NCI-H345 treated with DMSO at 0.1 percent for 48 hours (cell line): Measurements from ENCODE around the gene TCP10L.
"Not testable (repeated sequence)": the region's sequence is repeated elsewhere in the genome, so short reads cannot be mapped to it uniquely, and the experiment has no call there.

Experiments used
- DNase-seq: peaks from one replicate; lab custom pipeline; 2025; ENCODE audit not compliant: unreplicated experiment; lab: John Stamatoyannopoulos, UW

Gene TCP10L

GRCh38 chr21:32558106-32558505, 27.2 kb downstream of the TCP10L start:
- no peak for DNase-seq

GRCh38 chr21:32554832-32555638, 30.3 kb downstream of the TCP10L start:
- DNase-seq: no peak

GRCh38 chr21:32549886-32550285, 35.4 kb downstream of the TCP10L start:
- DNase-seq: no peak

- DNase-seq: no peak
Observed at GRCh38 chr21:32549440-32549839, 35.9 kb downstream of the TCP10L start.

- no peak for DNase-seq
Observed at GRCh38 chr21:32548978-32549377, 36.3 kb downstream of the TCP10L start.

- no peak for DNase-seq
Observed at GRCh38 chr21:32547018-32547417, 38.3 kb downstream of the TCP10L start.

GRCh38 chr21:32545948-32546441, 39.3 kb downstream of the TCP10L start:
- DNase-seq: no peak

GRCh38 chr21:32544697-32545096, 40.6 kb downstream of the TCP10L start:
- DNase-seq: no peak

- no peak for DNase-seq
Observed at GRCh38 chr21:32543975-32544374, 41.3 kb downstream of the TCP10L start.

GRCh38 chr21:32543056-32543455, 42.3 kb downstream of the TCP10L start:
- DNase-seq: not testable (repeated sequence)

GRCh38 chr21:32539378-32539777, 45.9 kb downstream of the TCP10L start:
- DNase-seq: no peak

GRCh38 chr21:32538147-32538792, 47.1 kb downstream of the TCP10L start:
- DNase-seq: no peak

- no peak for DNase-seq
Observed at GRCh38 chr21:32537569-32537881, 47.8 kb downstream of the TCP10L start.

GRCh38 chr21:32535612-32536011, 49.7 kb downstream of the TCP10L start:
- no peak for DNase-seq

- no peak for DNase-seq
Observed at GRCh38 chr21:32534113-32534512, 51.2 kb downstream of the TCP10L start.

GRCh38 chr21:32533611-32534010, 51.7 kb downstream of the TCP10L start:
- no peak for DNase-seq

GRCh38 chr21:32533053-32533452, 52.3 kb downstream of the TCP10L start:
- no peak for DNase-seq

- no peak for DNase-seq
Observed at GRCh38 chr21:32532636-32533035, 52.7 kb downstream of the TCP10L start.

GRCh38 chr21:32531561-32531960, 53.8 kb downstream of the TCP10L start:
- not testable (repeated sequence) for DNase-seq

- DNase-seq: not testable (repeated sequence)
Observed at GRCh38 chr21:32530809-32531208, 54.5 kb downstream of the TCP10L start.

- DNase-seq: no peak
Observed at GRCh38 chr21:32529679-32530078, 55.6 kb downstream of the TCP10L start.

GRCh38 chr21:32525282-32525681, 60.0 kb downstream of the TCP10L start:
- no peak for DNase-seq
